NCI-H1048 (cell line): Measurements from ENCODE around the gene ELMO1.

Source experiments
- DNase-seq: peaks from one replicate; lab custom pipeline; 2025; lab: John Stamatoyannopoulos, UW

Gene ELMO1

GRCh38 chr7:37267251-37267650 is 181.4 kb downstream of the ELMO1 start:
- DNase-seq, result no peak

GRCh38 chr7:37265876-37266275 is 182.8 kb downstream of the ELMO1 start:
- no peak for DNase-seq

GRCh38 chr7:37265006-37265405 is 183.7 kb downstream of the ELMO1 start:
- no peak for DNase-seq

GRCh38 chr7:37262181-37262580 is 186.5 kb downstream of the ELMO1 start:
- no peak for DNase-seq

GRCh38 chr7:37259319-37259821 is 189.3 kb downstream of the ELMO1 start:
- peak; percentile 17 for DNase-seq

- no peak for DNase-seq
Measured at GRCh38 chr7:37256631-37257030, 192.0 kb downstream of the ELMO1 start.

GRCh38 chr7:37255327-37255944 is 193.2 kb downstream of the ELMO1 start:
- no peak for DNase-seq

GRCh38 chr7:37251222-37251621 is 197.4 kb downstream of the ELMO1 start:
- DNase-seq, result no peak

- DNase-seq, result no peak
Measured at GRCh38 chr7:37249240-37249639, 199.4 kb downstream of the ELMO1 start.

- no peak for DNase-seq
Measured at GRCh38 chr7:37248396-37248861, 200.2 kb downstream of the ELMO1 start.

GRCh38 chr7:37247861-37248260 is 200.8 kb downstream of the ELMO1 start:
- DNase-seq, result no peak

GRCh38 chr7:37245590-37245989 is 203.1 kb downstream of the ELMO1 start:
- DNase-seq, result no peak

GRCh38 chr7:37236906-37237305 is 211.8 kb downstream of the ELMO1 start:
- no peak for DNase-seq

GRCh38 chr7:37235813-37236212 is 212.9 kb downstream of the ELMO1 start:
- DNase-seq, result no peak

GRCh38 chr7:37234928-37235327 is 213.7 kb downstream of the ELMO1 start:
- DNase-seq, result no peak

- no peak for DNase-seq
Measured at GRCh38 chr7:37234334-37234733, 214.3 kb downstream of the ELMO1 start.

- no peak for DNase-seq
Measured at GRCh38 chr7:37231613-37232012, 217.1 kb downstream of the ELMO1 start.

GRCh38 chr7:37230221-37230620 is 218.4 kb downstream of the ELMO1 start:
- no peak for DNase-seq

GRCh38 chr7:37229381-37229780 is 219.3 kb downstream of the ELMO1 start:
- no peak for DNase-seq

- no peak for DNase-seq
Measured at GRCh38 chr7:37225285-37225969, 223.2 kb downstream of the ELMO1 start.

GRCh38 chr7:37224746-37225145 is 223.9 kb downstream of the ELMO1 start:
- no peak for DNase-seq

GRCh38 chr7:37220664-37221063 is 228.0 kb downstream of the ELMO1 start:
- no peak for DNase-seq

GRCh38 chr7:37218956-37219355 is 229.7 kb downstream of the ELMO1 start:
- no peak for DNase-seq

GRCh38 chr7:37216923-37217322 is 231.7 kb downstream of the ELMO1 start:
- DNase-seq, result no peak
